Neural crest cell (in vitro differentiated cells): Measurements from ENCODE around the gene LDB2. TPM values are rescaled to one million over a fixed set of nuclear protein-coding genes. Genes with fewer than 3 reads are reported as not detected.

Source experiments
- DNase-seq: peaks from one replicate; pipeline ENCODE4 v3.0.0; 2021; ENCODE audit warnings: low read depth, mixed read lengths, low spot score
- H3K27ac Mint-ChIP-seq: one replicate; pipeline ENCODE4 v1.8.0; 2021; ENCODE audit warnings: mild to moderate bottlenecking, mixed read lengths; ENCODE audit not compliant: unreplicated experiment
- H3K27me3 Mint-ChIP-seq: 2 replicates; pipeline ENCODE4 v1.8.0; 2021; ENCODE audit warnings: low read depth, mild to moderate bottlenecking, mixed read lengths
- H3K36me3 Mint-ChIP-seq: 2 replicates; pipeline ENCODE4 v1.8.0; 2021; ENCODE audit warnings: low read depth, mild to moderate bottlenecking, mixed read lengths
- H3K4me1 Mint-ChIP-seq: 2 replicates; pipeline ENCODE4 v1.8.0; 2021; ENCODE audit warnings: mixed read lengths
- H3K4me3 Mint-ChIP-seq: one replicate; pipeline ENCODE4 v1.8.0; 2021; ENCODE audit warnings: mild to moderate bottlenecking, mixed read lengths
- H3K9me3 Mint-ChIP-seq: 2 replicates; pipeline ENCODE4 v1.8.0; 2021; ENCODE audit warnings: mixed read lengths
- total RNA-seq: library from RNA; stranded (reverse); gene quantifications from 2 replicates; pipeline ENCODE4 v1.2.1, GENCODE V29; 2021
- TF ChIP-seq, protein P1 (sequence below): fragments of 200-600 bp; sonication (generic); conservative IDR thresholded peaks from 2 replicates; pipeline ENCODE4 v1.5.0; 2021; ENCODE audit warnings: antibody characterized with exemption, mild to moderate bottlenecking

Gene LDB2
- total RNA-seq, 1 donor from 2014 or later = 12.7 TPM

- H3K27me3 Mint-ChIP-seq = no peaks in the 10 kb centered on the region
- peaks cover 19% of the 10 kb centered on the region for H3K4me1 Mint-ChIP-seq
These were observed 317.3 kb downstream of the LDB2 start for GRCh38 chr4:16581117-16581516.

DNA sequence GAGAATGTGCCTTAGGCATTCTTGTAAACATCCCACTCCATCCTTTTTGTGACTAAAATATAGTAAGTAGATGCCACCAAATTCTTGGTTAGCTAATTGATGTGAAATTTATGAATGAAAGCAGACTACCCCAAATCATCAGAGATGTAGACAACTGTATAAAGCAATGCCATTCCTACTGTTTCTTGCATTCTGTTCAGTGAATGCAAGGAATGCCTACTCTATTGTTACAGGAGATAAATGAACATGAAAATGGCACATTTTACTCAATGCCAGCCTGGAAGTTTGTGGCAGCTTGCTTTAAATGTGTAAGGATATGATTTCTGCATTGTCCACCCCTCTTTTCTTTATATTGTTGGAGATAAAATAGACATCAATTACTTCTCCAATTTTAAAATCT, 317.9 kb downstream of the LDB2 start:
- H3K36me3 Mint-ChIP-seq = no peaks in the 10 kb centered on the region
- DNase-seq = no peak
- TF ChIP-seq, protein P1, sequence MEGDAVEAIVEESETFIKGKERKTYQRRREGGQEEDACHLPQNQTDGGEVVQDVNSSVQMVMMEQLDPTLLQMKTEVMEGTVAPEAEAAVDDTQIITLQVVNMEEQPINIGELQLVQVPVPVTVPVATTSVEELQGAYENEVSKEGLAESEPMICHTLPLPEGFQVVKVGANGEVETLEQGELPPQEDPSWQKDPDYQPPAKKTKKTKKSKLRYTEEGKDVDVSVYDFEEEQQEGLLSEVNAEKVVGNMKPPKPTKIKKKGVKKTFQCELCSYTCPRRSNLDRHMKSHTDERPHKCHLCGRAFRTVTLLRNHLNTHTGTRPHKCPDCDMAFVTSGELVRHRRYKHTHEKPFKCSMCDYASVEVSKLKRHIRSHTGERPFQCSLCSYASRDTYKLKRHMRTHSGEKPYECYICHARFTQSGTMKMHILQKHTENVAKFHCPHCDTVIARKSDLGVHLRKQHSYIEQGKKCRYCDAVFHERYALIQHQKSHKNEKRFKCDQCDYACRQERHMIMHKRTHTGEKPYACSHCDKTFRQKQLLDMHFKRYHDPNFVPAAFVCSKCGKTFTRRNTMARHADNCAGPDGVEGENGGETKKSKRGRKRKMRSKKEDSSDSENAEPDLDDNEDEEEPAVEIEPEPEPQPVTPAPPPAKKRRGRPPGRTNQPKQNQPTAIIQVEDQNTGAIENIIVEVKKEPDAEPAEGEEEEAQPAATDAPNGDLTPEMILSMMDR = no peak
- peaks cover 19% of the 10 kb centered on the region for H3K4me1 Mint-ChIP-seq
- no peak overlapping the region for H3K4me3 Mint-ChIP-seq
- no peak overlapping the region for H3K27ac Mint-ChIP-seq
- H3K27me3 Mint-ChIP-seq = no peaks in the 10 kb centered on the region
- H3K9me3 Mint-ChIP-seq = no peaks in the 10 kb centered on the region

More at GRCh38 chr4:16581117-16581516, 317.3 kb downstream of the LDB2 start:
- H3K4me3 Mint-ChIP-seq = no peak overlapping the region
- no peaks in the 10 kb centered on the region for H3K9me3 Mint-ChIP-seq
- TF ChIP-seq, protein P1 = no peak
- no peak overlapping the region for H3K27ac Mint-ChIP-seq
- no peak for DNase-seq
- H3K36me3 Mint-ChIP-seq = no peaks in the 10 kb centered on the region

DNA sequence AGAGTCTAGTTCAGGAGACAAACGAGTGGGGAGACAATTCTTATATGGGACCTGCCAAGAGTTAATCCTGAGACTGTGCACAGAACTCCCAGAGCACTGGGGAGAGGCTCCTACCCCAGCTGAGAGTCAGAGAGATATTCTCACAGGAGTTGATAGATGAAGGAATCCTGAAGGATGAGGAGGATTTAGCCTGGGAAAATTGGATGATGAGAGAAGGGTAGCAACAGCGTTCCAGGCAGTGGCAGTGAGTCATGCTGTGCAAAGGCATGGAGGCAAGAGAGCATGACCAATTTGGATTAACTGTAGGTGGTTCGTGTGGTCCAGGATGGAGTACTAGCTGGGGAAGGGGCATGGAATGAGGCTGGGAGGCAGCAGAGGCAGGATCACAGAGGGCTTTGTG, 318.6 kb downstream of the LDB2 start:
- no peak for DNase-seq
- Mint-ChIP-seq H3K4me3 (no peak overlapping the region), H3K27ac (no peak overlapping the region), H3K4me1 (peaks cover 19% of the 10 kb centered on the region), H3K36me3 (no peaks in the 10 kb centered on the region), H3K9me3 (no peaks in the 10 kb centered on the region), H3K27me3 (no peaks in the 10 kb centered on the region)
- TF ChIP-seq, protein P1 = no peak

- Mint-ChIP-seq H3K27me3 (no peaks in the 10 kb centered on the region), H3K36me3 (no peaks in the 10 kb centered on the region), H3K4me3 (no peak overlapping the region)
These were observed 321.3 kb downstream of the LDB2 start for GRCh38 chr4:16577177-16577576.

DNA sequence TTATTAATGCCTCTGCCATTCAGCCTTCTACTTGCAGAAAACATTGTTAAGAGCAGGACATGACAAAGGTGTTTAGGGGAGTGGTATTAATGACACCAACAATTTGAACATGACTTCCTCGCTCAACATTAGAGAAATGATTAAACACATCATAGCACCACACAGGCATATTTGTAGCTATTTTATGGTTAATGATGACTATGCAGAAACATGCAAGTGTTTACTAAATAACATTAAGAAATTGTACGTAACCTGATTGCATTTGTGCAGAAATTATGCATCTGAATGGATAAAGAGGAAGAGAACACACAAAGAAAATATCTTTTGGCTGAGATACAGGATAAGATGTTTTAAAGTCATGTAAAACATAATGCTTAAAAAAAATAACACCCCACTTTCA, 323.5 kb downstream of the LDB2 start:
- Mint-ChIP-seq H3K27me3 (no peaks in the 10 kb centered on the region), H3K9me3 (no peaks in the 10 kb centered on the region), H3K4me1 (peaks cover 5% of the 10 kb centered on the region), H3K4me3 (no peak overlapping the region), H3K27ac (no peak overlapping the region), H3K36me3 (no peaks in the 10 kb centered on the region)
- DNase-seq = no peak
- TF ChIP-seq, protein P1 = no peak

More at GRCh38 chr4:16577177-16577576, 321.3 kb downstream of the LDB2 start:
- H3K27ac Mint-ChIP-seq = no peak overlapping the region
- no peaks in the 10 kb centered on the region for H3K9me3 Mint-ChIP-seq
- H3K4me1 Mint-ChIP-seq = peaks cover 19% of the 10 kb centered on the region
- DNase-seq = no peak
- TF ChIP-seq, protein P1 = no peak

- Mint-ChIP-seq H3K4me1 (no peaks in the 10 kb centered on the region), H3K4me3 (no peak overlapping the region), H3K27me3 (no peaks in the 10 kb centered on the region), H3K27ac (no peak overlapping the region), H3K36me3 (no peaks in the 10 kb centered on the region), H3K9me3 (no peaks in the 10 kb centered on the region)
- TF ChIP-seq, protein P1 = no peak
- no peak for DNase-seq
These were observed 324.7 kb downstream of the LDB2 start for GRCh38 chr4:16573739-16574138.
